ENCODE results near the gene AMER1.
"Not testable (repeated sequence)": the region's sequence is repeated elsewhere in the genome, so short reads cannot be mapped to it uniquely, and the experiment has no call there.

AMER1 gene

DNA sequence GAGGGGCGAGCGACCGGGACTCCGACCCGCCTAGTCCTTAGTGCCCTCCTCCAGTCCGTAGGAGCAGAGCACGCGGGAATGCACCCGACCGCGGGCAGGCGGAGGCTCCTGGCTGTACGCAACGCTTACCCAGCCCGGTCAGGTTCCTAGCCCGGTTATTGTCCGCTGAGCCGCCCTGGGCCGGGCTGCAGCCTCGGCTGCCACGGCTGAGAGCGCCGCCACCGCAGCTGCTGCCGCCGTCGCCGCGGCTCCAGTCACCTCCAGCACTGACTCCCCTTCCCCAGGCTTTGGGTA lies at the start of gene AMER1:
TSS of gene AMER1 (minus strand) at position 268 of the 294 bp plus-strand sequence. CDS start 12,422 bp downstream, outside the sequence.
- DNase-seq: no peak

DNA sequence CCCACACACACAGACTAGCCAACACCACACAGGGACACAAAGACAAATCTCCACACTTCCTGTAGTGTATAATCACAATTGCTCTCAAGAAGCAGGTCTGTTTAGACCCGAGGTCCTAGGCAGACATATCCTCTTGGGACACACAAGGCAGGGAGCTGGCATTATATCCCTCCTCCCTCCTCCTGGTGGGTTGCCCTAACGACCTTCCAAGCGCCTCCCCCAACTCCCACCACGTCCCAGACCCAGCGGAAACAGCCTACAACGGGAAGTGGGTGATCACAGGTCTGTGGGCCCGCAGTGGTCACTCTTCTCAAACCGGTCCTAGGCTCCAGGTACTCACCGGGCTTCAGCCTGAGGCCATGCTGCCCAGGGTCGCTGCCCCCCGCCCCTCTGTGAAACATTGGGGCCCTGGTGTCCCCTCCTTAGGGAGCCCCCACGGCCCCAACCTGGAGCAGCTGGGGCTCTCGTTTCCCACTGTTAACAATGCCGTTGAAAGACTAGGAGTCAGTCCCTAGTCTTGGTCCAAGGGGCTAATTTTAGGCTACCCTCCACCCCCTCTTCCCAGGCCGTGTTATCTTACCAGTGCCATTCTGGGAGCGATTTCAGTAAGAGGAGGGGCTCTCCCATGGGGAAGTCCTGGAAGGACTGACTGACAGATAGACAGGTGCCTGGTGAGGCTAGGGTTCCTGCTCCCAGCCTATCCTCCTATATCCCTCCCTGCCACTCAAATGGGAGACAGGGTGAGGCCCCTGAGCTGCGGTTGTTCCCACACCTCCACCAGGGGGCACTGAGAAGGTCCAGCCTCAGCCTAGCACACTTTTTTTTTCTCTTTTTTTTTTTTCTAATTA lies 24.8 kb upstream of the AMER1 start, which contains the start of gene ASB12:
TSS of gene ASB12 (minus strand) at position 485 of the 848 bp plus-strand sequence. CDS start 4,957 bp downstream, outside the sequence.
- no peak for DNase-seq

DNA sequence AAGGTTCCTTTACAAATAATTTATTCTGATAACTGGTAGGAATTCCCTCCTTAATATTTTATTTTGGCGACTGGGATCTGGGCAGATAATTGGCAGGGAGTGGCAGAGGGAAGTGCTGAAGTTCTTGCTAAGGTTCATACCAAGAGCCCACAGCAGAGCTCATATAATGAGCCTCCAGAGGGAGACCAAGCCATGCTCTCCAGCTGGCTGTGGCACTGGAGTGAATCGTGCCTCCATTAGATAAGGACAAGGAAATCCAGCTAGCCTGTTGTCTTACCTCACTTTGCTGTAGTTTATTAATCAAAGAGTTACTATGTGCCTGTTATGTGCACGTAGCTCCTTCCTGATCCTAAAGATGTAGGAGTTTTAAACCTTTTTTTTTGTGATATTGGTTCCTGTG lies 23.6 kb upstream of the AMER1 start:
- no peak for DNase-seq

- DNase-seq: no peak
Observed at GRCh38 chrX:64218023-64218422, 12.5 kb upstream of the AMER1 start.

DNA sequence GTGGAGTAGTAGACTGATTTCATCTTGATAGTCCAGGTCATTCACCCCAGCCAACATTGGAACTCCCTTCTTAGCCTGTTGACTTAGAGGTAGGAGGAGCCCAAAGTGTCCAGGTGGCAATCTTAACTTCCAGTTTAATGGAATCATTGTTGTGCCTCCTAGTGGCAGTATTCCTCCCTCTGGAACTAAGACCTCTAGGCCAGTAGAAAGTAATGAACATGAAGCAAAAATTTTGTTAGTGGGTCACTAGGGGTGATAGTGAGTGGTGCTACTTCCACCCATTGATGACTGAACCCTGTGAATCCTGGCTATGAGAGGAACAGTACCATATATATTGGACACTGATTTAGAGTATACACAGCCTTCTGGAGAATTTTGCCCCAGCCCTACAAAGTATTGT lies 8.5 kb upstream of the AMER1 start:
- not testable (repeated sequence) for DNase-seq

DNA sequence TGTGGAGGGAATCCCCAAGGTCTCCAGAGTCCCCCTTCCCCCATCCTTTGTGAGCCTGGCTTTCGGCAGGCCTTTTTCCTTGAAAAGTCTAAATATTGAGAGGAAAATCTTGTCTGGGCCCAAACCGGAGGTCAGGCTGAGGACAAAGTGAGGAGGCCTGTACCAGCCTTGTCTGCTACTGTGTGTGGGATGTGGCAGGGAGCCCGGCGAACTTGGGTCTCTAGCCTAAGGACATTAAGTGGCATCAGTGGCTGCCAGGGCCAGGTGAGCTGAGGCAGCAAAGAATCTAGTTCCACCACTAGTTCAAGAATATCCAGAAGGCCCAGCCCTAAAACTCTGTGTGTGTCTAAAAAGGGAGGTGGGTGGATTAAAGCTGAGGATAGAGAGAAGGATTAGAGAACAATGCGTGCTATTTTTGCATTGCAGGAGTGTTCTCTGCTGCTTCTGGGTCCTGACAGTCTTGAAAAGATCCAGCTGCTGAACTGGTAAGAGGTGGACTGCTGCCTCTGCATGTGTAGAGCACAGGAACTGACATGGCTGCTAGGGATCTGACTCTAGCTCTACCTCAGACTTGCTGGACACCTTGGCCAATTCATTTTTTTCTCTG lies 1.2 kb upstream of the AMER1 start:
- DNase-seq: no peak

GRCh38 chrX:64205735-64206501 lies 410 bp upstream of the AMER1 start:
- peak; percentile 94 for DNase-seq

GRCh38 chrX:64204701-64205440 lies 637 bp downstream of the AMER1 start:
- peak; percentile 11 for DNase-seq

DNA sequence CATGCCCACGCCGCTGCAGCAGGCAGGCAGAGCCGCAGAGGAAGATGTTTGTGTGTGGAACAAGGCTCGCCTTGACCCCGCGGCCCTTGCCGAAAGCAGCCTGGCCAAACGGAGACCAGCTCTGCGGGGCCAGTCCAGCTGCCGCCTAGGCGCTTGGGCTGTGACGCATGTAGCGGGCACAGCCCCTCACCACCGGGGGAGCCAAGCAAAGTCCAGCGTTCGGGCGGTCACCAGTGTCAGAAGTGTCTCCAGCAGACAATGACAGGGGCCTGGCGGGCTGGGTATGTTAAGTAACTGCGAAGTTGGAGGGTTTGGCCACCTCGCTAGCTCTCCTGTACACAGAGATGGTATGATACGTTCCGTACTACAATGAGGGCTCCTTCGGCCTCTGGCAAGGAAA lies 1.3 kb downstream of the AMER1 start:
- no peak for DNase-seq

DNA sequence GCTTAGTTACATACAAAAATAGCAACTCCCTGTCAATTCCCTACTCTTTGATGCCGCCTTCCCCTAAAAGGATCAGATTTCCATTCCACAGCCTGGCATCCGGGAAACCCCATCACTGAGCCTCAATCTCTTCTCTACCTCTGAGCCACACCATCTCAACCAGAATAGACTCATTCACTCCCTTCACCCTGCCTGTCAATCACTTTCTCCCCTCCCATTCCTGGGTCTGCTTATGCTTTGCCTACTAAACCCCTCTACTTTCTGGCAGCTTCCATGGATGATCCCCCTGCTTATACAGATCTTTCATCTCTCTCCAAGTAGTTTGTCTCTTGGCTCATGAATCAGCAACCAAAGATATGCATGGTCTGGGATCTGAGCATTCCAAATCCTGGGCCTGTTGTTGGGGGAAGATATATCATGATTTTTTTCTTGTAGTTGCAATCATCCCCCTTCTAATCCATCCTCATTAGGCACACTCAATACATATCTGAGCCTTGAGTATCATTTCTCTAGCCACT lies 2.6 kb downstream of the AMER1 start:
- no peak for DNase-seq

GRCh38 chrX:64198036-64198435 lies 7.5 kb downstream of the AMER1 start:
- DNase-seq: no peak

GRCh38 chrX:64196606-64197005 lies 8.9 kb downstream of the AMER1 start:
- no peak for DNase-seq

DNA sequence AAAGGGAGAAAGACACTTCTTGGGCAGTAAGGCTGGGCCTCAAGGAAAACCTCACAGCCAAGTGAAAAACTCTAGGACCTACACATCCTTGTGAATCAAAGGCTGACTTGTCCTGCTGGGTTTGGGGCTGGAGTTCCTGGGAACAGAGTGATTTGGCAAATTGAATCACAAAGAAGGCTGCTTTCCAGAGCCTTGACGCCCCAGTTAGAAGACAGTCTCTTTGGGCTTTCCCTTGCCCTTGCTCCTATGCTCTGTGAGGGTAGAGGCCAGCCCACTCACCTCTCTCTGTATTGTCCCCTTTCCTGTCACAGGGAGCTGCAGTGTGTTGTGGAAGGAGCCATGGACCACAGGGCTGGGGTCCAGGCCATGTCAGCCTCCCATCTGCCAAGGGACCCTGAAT lies 9.6 kb downstream of the AMER1 start:
- no peak for DNase-seq

DNA sequence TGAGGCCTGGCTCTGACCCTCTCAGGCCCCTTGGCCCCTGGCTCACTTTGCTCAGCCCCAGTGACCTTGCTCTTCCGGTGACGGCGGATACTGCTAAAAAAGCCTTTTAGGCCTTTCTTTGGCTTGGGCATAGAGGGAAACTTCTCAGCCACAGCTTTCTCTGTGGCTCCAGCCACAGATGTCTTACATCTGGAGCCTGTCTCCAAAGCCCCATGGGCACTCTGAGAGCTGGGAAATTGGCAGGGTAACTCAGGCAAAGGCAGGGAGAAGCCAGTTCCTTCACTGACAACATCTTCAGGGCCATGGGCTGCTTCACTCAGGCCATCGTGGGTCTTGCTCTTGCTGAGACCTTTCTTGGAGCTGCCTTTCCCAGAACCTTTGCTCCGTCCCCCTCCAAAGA lies 12.8 kb downstream of the AMER1 start:
- DNase-seq: no peak

DNA sequence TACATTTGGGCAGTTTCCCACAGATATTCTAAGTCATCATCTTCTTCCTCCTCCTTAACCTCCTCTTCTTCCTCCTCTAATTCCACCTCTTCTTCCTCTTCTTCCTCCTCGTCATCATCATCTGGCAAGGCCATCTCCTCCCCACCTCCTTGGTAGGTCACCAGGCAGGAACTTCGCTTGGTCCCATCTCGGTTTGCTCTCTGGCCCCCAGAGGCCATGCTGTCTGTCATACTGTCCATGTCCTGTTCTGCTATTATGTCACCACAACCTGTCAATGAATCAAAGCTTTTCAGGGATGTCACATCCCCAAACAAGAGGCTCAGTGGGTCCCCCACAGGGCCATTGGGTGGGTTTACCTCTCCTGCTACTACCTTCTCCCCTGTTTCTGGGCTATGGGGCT lies 13.5 kb downstream of the AMER1 start:
- no peak for DNase-seq

DNA sequence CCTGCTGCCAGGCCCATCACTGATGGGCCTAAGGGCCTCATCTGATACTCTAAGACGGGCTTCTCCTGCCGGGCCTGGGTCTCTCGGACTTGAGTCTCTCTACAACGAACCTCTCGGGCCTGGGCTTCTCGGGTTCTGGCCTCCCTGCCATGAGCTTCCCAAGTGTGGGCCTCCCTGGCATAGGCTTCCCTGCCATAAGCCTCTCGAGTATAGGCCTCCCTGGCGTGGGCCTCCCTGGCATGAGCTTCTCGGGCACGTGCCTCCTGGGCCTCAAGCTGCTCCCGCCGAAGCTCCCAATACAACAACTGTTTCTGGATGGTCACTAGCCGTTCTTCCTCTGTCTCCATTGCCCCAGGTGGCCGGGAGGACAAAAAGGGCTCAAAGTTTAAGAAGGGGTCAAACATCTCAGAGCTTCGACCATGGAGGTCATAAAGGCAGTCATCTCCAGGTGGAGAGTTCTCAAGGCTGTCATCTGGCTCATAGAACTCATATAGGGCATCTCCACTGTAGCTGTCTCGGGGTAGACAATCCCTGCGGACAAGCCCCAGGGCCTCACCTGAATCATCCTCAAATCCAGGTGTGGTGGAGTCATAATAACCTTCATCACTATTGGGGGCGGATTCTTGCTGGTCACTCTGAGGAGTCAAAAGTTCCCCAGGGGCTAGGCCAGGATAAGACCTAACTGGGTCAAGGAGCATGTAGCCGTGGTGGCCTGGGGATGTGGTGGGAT lies 14.1 kb downstream of the AMER1 start:
- DNase-seq: no peak

DNA sequence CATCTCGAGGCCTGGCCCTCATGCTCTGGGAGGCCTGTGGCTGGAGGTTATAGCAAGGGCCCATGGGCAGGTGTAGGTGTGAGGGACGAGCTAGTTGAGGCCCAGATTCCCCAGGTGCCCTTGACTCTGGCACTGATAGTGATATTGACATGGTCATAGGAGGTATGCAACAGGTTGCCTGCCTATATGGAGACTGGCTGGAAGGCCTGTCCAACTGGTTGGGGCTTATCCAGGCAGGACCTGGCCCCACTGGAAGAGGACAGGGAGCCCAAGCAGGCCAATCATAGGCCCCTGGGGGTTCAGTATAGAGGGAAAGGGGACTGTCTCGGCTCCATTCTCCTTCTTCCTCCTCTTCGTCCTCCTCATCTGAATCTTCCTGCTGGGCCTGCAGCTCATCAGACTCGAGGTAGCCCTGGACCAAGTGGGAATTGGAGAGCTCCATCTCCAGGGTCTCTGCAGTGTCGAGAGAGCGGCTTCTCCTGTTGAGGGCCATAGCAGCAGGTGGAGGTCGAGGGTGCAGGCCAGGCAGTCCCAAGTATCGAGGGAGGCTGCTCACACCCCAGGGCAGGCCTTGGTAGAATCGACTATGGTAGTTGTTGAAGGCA lies 15.3 kb downstream of the AMER1 start:
- no peak for DNase-seq

- DNase-seq: no peak
Observed at GRCh38 chrX:64188901-64189300, 16.6 kb downstream of the AMER1 start.

GRCh38 chrX:64187762-64188150 lies 17.8 kb downstream of the AMER1 start:
- no peak for DNase-seq

GRCh38 chrX:64186974-64187761 lies 18.3 kb downstream of the AMER1 start:
- DNase-seq: no peak

- DNase-seq: no peak
Observed at GRCh38 chrX:64184396-64184795, 21.1 kb downstream of the AMER1 start.

All from CD4-positive, alpha-beta T cell treated with Interleukin-17A for 1 hour (primary cell).